Ovary (tissue), 9 donors: ENCODE results near the gene TTLL12. TPM values are rescaled to one million over a fixed set of nuclear protein-coding genes. Genes with fewer than 3 reads are reported as not detected.

Source experiments
- DNase-seq, 5 donors: peaks; one replicate each; pipeline ENCODE4 v3.0.0-alpha.2; 2019 to 2020
- H3K27ac ChIP-seq, 2 donors: fragments of 200-600 bp; one replicate each; pipeline versions ENCODE4 v1.5.1 to v1.8.0; 2019 to 2022
- H3K27me3 ChIP-seq: fragments of 200-600 bp; one replicate; pipeline ENCODE4 v1.8.0; 2022
- H3K36me3 ChIP-seq: fragments of 200-600 bp; sonication (generic); one replicate; pipeline ENCODE4 v1.5.1; 2019
- H3K4me1 ChIP-seq: one replicate; pipeline ENCODE4 v1.8.1; 2013; ENCODE audit warnings: mild to moderate bottlenecking, moderate library complexity; ENCODE audit not compliant: insufficient read depth
- H3K4me3 ChIP-seq: fragments of 200-600 bp; sonication (generic); one replicate; pipeline ENCODE4 v1.5.1; 2017
- H3K9me3 ChIP-seq, 2 donors: fragments of 200-600 bp in 1 of 2; sonication (generic) in 1 of 2; one replicate each; pipeline versions ENCODE4 v1.5.1 to v1.8.1; 2013 to 2019; ENCODE audit warnings: mild to moderate bottlenecking in 1 of 2, moderate library complexity in 1 of 2
- EP300 ChIP-seq: sonication (generic); formaldehyde crosslinking; IDR thresholded peaks from one replicate; pipeline ENCODE4 v1.6.1; 2017; ENCODE audit warnings: antibody characterized with exemption
- POLR2A ChIP-seq: fragments of 450-650 bp; IDR thresholded peaks from one replicate; pipeline ENCODE4 v1.6.1; 2017; ENCODE audit warnings: antibody characterized with exemption, mild to moderate bottlenecking, moderate library complexity
- WGBS, 3 donors: extraction: QIAGEN DNeasy Blood & Tissue Kit in 1 of 3; methylation state at CpG; one replicate each; pipeline versions ENCODE4 v1.1.5 to v1.1.7; 2013 to 2017; 5-methylcytosine and 5-hydroxymethylcytosine counted together
- intact Hi-C, 4 donors: fragments of 100-400 bp; cut with DNase I; formaldehyde crosslinking; loops; one replicate each; pipeline versions ENCODE4 v1.11.0 to v1.15.1; 2022 to 2023
- polyA plus RNA-seq, 2 donors: library from polyadenylated mRNA; stranded (reverse); fragments of 200-250 nt in 1 of 2; fragments of 350-450 nt in 1 of 2; fragmentation: Illumina TruSeq in 1 of 2; extraction: RNeasy Lipid Tissue Mini Kit (QIAGEN cat#74804) in 1 of 2; gene quantifications; one replicate each; pipeline ENCODE4 v1.2.3, GENCODE V29; 2013 to 2014
- total RNA-seq, 7 donors: library from RNA; depleted of rRNA in 2 of 7; stranded (reverse); fragments of >200 nt in 2 of 7; fragmentation: NEBNext Ultra II Directional in 3 of 7; extraction: Animal tissue kit (Norgen Biotek cat#: 25700) in 3 of 7; gene quantifications; one replicate each; pipeline versions ENCODE4 v1.1.0 to v1.2.4, GENCODE V29; 2016 to 2023
- TF ChIP-seq, protein P1 (sequence below), 3 donors: fragments of 450-650 bp in 2 of 3; fragments of 200-600 bp in 1 of 3; IDR thresholded peaks; one replicate each; pipeline versions ENCODE4 v1.5.1 to v1.8.0; 2016 to 2022; ENCODE audit warnings: antibody characterized with exemption in 3 of 3, mild to moderate bottlenecking in 1 of 3
- donor health status: DM: no; HTN: no; CAD: no; lungs with moderate emphysema.
- donor health status: DM: no; HTN: no; CAD: no.
- donor health status: Bipolar disorder and iron deficiency.
- donor health status: DM: yes; HTN: yes; CAD: no.
- donor health status: DM: no; HTN: no; CAD: no.
- donor health status: DM: yes; HTN: yes; CAD: no.

The TTLL12 gene
- total and polyA plus RNA-seq, 9 donors: 5.8 to 68.4 (median 41.1) TPM

DNA sequence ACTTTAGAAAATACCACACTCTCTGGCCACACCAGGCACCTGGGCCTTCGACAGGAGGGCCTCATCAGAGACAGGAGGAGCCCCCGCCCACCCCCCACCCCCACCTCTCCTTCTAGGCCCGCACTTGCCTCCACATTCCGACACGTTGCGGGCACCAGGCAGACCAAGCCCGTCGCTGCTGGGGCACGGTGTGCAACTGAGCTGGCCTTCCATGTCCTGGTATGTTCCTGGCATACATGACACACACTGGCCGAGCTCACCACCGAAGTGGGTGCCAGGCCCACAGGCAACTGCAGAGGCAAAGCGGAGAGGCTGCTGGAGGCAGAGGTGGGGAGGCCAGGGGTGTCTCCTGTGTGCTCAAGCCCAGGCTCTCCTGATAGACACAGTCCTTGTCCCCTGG lies 27.0 kb upstream of the TTLL12 start:
- intact Hi-C loops: no loop called here
- Histone ChIP-seq H3K27me3 (no peaks in the 10 kb centered on the region), H3K4me3 (no peak overlapping the region), H3K4me1 (no peaks in the 10 kb centered on the region), H3K36me3 (no peaks in the 10 kb centered on the region), H3K27ac (no peak overlapping the region), H3K9me3 (no peaks in the 10 kb centered on the region)
- TF ChIP-seq, protein P1, sequence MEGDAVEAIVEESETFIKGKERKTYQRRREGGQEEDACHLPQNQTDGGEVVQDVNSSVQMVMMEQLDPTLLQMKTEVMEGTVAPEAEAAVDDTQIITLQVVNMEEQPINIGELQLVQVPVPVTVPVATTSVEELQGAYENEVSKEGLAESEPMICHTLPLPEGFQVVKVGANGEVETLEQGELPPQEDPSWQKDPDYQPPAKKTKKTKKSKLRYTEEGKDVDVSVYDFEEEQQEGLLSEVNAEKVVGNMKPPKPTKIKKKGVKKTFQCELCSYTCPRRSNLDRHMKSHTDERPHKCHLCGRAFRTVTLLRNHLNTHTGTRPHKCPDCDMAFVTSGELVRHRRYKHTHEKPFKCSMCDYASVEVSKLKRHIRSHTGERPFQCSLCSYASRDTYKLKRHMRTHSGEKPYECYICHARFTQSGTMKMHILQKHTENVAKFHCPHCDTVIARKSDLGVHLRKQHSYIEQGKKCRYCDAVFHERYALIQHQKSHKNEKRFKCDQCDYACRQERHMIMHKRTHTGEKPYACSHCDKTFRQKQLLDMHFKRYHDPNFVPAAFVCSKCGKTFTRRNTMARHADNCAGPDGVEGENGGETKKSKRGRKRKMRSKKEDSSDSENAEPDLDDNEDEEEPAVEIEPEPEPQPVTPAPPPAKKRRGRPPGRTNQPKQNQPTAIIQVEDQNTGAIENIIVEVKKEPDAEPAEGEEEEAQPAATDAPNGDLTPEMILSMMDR (IDR thresholded peaks at IDR 0.05): no peak
- TF ChIP-seq EP300: no peak
- no peak for TF ChIP-seq POLR2A
- no peak for DNase-seq
- 73 to 85% (median 78%) methylated on average over 9 to 12 of the region's 12 CpGs for WGBS, 3 donors

DNA sequence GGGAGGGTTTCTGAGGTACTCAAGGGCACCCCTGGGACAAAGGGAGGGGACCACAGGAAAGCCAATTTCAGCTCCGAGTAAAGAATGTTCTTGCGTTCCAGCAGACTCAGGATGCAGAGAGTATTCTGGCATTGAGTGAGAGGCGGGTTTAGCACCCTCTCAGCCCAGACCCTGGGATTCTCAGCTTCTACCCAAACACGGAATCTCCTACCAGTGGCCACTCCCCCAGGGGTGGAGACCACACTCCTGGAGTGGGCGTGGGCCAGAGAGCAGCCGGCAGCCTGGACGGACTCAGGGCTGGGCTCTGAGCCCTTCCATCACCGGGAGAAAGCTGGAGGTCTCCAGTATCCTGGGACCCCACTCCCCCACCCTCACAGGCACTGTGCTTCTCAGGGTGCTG lies 26.1 kb upstream of the TTLL12 start:
- TF ChIP-seq POLR2A (no peak), EP300 (no peak)
- TF ChIP-seq, protein P1 (IDR thresholded peaks at IDR 0.05): no peak
- DNase-seq: peak in 1 of 5 donors; percentile 17
- Histone ChIP-seq H3K4me1 (no peaks in the 10 kb centered on the region), H3K9me3 (no peaks in the 10 kb centered on the region), H3K36me3 (no peaks in the 10 kb centered on the region), H3K27ac (no peak overlapping the region), H3K4me3 (no peak overlapping the region), H3K27me3 (no peaks in the 10 kb centered on the region)
- intact Hi-C loops: no loop called here
- 19 to 27% (median 19%) methylated on average over 8 of the region's 8 CpGs for WGBS, 3 donors

GRCh38 chr22:43212434-43212952 lies 25.6 kb upstream of the TTLL12 start:
- peak in 1 of 5 donors; percentile 18 for DNase-seq
- H3K9me3 ChIP-seq: no peaks in the 10 kb centered on the region
- WGBS, 3 donors: 90 to 92% (median 91%) methylated on average over 23 of the region's 23 CpGs
- no peaks in the 10 kb centered on the region for H3K4me1 ChIP-seq
- H3K36me3 ChIP-seq: no peaks in the 10 kb centered on the region
- TF ChIP-seq, protein P1 (IDR thresholded peaks at IDR 0.05): no peak
- TF ChIP-seq EP300 (no peak), POLR2A (no peak)
- no peak overlapping the region for H3K27ac ChIP-seq
- H3K4me3 ChIP-seq: no peak overlapping the region
- no peaks in the 10 kb centered on the region for H3K27me3 ChIP-seq
- intact Hi-C loops: no loop called here

GRCh38 chr22:43211941-43212433 lies 25.1 kb upstream of the TTLL12 start:
- Histone ChIP-seq H3K36me3 (no peaks in the 10 kb centered on the region), H3K27me3 (no peaks in the 10 kb centered on the region), H3K4me3 (no peak overlapping the region), H3K9me3 (no peaks in the 10 kb centered on the region), H3K4me1 (no peaks in the 10 kb centered on the region), H3K27ac (no peak overlapping the region)
- intact Hi-C loops: no loop called here
- TF ChIP-seq POLR2A (no peak), EP300 (no peak)
- TF ChIP-seq, protein P1 (IDR thresholded peaks at IDR 0.05): no peak
- 85 to 91% (median 88%) methylated on average over 13 of the region's 13 CpGs for WGBS, 3 donors
- DNase-seq: no peak
